HG03565 (cell line): ENCODE results near the gene RIT2.
"Not testable (repeated sequence)": the region's sequence is repeated elsewhere in the genome, so short reads cannot be mapped to it uniquely, and the experiment has no call there.

Experiments used
- ATAC-seq: cut with Tn5 transposase; IDR thresholded peaks from one replicate; pipeline ENCODE4 v1.9.1; 2021; ENCODE audit warnings: mild to moderate bottlenecking, moderate library complexity; ENCODE audit not compliant: unreplicated experiment

Gene RIT2

GRCh38 chr18:42854558-42854957, 260.9 kb downstream of the RIT2 start:
- no peak for ATAC-seq

GRCh38 chr18:42850174-42851083, 265.1 kb downstream of the RIT2 start:
- no peak for ATAC-seq

- ATAC-seq, result no peak
Measured at GRCh38 chr18:42839408-42839807, 276.1 kb downstream of the RIT2 start.

- no peak for ATAC-seq
Measured at GRCh38 chr18:42838546-42839145, 276.8 kb downstream of the RIT2 start.

GRCh38 chr18:42830936-42831335, 284.5 kb downstream of the RIT2 start:
- no peak for ATAC-seq

- ATAC-seq, result no peak
Measured at GRCh38 chr18:42828881-42829280, 286.6 kb downstream of the RIT2 start.

- no peak for ATAC-seq
Measured at GRCh38 chr18:42824178-42824577, 291.3 kb downstream of the RIT2 start.

- no peak for ATAC-seq
Measured at GRCh38 chr18:42822711-42823110, 292.8 kb downstream of the RIT2 start.

- no peak for ATAC-seq
Measured at GRCh38 chr18:42821492-42821891, 294.0 kb downstream of the RIT2 start.

- ATAC-seq, result no peak
Measured at GRCh38 chr18:42814618-42815017, 300.9 kb downstream of the RIT2 start.

GRCh38 chr18:42814184-42814583, 301.3 kb downstream of the RIT2 start:
- no peak for ATAC-seq

GRCh38 chr18:42813570-42813969, 301.9 kb downstream of the RIT2 start:
- no peak for ATAC-seq

- ATAC-seq, result no peak
Measured at GRCh38 chr18:42807887-42808286, 307.6 kb downstream of the RIT2 start.

GRCh38 chr18:42801706-42802105, 313.8 kb downstream of the RIT2 start:
- no peak for ATAC-seq

GRCh38 chr18:42798606-42799170, 316.8 kb downstream of the RIT2 start:
- no peak for ATAC-seq

- not testable (repeated sequence) for ATAC-seq
Measured at GRCh38 chr18:42795213-42795789, 320.2 kb downstream of the RIT2 start.

- ATAC-seq, result no peak
Measured at GRCh38 chr18:42792731-42793130, 322.8 kb downstream of the RIT2 start.

- ATAC-seq, result no peak
Measured at GRCh38 chr18:42784632-42785031, 330.9 kb downstream of the RIT2 start.

- no peak for ATAC-seq
Measured at GRCh38 chr18:42782929-42783328, 332.6 kb downstream of the RIT2 start.

GRCh38 chr18:42781298-42781815, 334.1 kb downstream of the RIT2 start:
- no peak for ATAC-seq

- no peak for ATAC-seq
Measured at GRCh38 chr18:42780171-42780570, 335.3 kb downstream of the RIT2 start.
